GM18861 (cell line): ENCODE results near the gene FIGNL2.
"Not testable (repeated sequence)": the region's sequence is repeated elsewhere in the genome, so short reads cannot be mapped to it uniquely, and the experiment has no call there.

Experiments used
- ATAC-seq: cut with Tn5 transposase; IDR thresholded peaks from one replicate; pipeline ENCODE4 v1.9.1; 2021; ENCODE audit not compliant: unreplicated experiment

The FIGNL2 gene

DNA sequence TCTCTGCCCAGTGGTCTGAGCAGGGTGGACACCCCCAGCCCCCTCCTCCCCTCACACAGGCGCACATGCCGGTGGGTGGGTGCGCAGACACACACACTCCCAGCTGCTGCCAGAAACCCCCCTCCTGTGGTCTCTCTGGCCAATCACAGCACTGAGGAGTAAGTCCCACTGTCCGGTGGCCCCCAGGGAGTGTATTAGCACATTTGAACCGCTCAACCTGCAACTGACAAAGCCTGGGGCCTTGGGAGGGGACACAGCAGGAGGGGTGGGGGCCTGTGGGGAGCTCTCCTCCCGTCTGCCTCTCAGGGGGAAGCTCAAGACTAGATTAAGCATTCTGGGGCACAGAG is 11.7 kb downstream of the FIGNL2 start:
- ATAC-seq: no peak

GRCh38 chr12:51836041-51836826 is 12.3 kb downstream of the FIGNL2 start:
- ATAC-seq: no peak

DNA sequence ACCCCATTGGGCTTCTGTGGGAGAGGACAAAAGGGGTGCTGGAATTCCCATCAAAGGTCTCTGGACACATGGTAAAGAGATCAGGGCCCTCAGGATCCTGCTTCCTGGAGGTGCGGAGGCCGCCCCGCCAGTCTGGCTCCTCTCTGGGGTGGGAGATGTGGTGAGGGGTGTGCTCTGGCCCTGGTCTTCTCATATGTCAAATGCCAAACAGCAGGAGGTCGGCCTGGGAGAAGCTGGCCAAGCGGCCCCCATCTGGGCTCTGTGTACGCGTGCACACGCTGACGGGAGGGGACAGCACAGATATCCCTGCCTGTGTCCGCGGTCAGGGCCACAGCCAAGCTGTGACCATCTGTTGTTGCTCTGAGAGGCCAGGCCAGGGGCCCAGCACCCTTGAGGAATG is 14.1 kb downstream of the FIGNL2 start:
- ATAC-seq: no peak

- no peak for ATAC-seq
These were observed 14.9 kb downstream of the FIGNL2 start for GRCh38 chr12:51833448-51834227.

GRCh38 chr12:51832354-51833107 is 16.0 kb downstream of the FIGNL2 start:
- no peak for ATAC-seq

DNA sequence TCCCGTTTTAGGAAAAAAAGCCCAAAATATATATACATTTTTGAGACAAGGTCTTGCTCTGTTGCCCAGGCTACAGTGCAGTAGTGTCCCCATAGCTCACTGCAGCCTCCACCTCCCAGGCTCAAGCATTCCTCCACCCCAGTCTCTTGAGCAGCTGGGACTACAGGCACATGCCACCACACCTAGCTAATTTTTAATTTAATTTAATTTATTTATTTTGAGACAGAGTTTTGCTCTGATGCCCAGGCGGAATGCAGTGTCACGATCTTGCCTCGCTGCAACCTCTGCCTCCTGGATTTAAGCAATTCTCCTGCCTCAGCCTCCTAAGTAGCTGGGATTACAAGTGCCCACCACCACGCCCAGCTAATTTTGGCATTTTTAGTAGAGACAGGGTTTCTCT is 16.7 kb downstream of the FIGNL2 start:
- not testable (repeated sequence) for ATAC-seq

DNA sequence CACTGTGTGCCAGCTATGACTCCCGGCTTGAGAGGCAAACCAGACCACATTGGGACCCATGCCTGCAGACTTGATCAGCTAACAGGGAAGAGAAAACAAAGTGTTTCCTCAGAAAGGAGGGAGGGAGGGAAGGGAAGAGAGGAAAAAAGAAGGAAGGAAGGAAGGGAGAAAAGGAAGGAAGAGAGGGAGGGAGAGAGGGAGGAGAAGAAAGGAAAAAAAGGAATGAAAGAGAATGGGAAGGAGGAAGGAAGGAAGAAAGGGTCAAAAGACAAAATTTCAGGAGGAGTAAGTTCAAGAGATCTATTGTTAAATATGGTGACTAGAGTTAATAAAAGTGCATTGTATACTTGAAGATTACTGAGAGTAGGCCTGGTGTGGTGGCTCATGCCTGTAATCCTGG is 18.9 kb downstream of the FIGNL2 start:
- ATAC-seq: no peak

DNA sequence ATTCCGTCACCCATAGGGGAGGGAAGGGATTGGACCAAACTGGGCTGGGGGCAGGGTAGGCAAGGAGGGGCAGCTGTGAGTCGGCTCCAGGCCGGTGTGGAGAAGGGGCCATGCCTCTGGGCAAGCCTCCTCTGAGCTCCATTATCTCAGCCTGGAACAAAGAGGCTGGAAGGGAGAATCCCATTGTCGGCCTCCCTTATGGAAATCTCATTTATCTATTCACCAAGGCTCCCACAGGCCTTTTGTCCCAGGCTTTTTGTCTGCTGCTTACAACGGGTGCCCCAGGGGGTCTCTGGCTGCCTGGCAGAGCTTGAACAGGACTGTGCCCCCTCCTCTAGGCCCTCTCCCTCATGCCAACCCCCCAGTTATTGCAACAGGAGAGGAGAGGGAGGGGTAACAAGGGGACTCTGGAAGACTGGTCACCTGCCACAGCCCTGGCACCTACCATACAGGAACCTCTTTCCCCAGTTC is 19.5 kb downstream of the FIGNL2 start:
- ATAC-seq: no peak

GRCh38 chr12:51827925-51828818 is 20.3 kb downstream of the FIGNL2 start:
- no peak for ATAC-seq

DNA sequence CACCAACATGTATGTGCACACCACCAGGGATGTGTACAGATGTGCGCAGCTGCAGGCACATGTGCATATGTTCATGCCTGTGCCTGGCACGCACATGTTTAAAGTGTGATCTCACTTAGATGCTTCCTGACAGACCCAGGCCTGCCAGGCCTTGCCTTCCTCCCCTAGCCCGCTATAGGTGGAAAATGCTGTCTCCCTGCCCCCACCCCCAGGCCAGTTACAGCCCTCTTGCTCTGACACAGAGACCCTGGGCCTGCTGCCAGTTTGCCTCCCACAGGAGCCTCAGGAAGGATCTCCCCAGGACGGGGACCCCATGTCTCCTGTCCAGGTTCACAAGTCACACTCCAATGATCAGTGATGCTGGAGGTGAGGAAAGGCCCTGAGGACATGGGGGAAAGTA is 21.6 kb downstream of the FIGNL2 start:
- ATAC-seq: no peak

GRCh38 chr12:51825216-51825615 is 23.3 kb downstream of the FIGNL2 start:
- ATAC-seq: no peak

GRCh38 chr12:51823875-51824565 is 24.5 kb downstream of the FIGNL2 start:
- no peak for ATAC-seq

DNA sequence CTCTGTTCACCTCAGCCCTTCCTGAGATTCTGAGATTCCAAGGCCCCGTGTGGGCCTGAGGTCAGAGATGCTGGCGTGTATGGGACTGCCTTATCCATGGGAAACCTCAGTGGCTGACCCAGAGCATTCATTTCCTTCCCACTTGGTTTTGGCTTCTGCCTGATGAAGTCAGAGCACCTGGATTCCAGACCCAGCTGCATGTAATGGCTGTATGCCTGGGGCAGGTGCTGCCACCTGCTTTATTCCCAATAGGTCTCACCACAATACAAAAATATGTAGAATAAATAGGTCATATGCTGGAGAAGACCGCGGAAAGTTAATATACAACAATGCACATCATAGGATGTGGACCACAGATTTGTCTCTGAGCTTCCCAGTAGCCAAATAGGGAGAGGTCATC is 25.6 kb downstream of the FIGNL2 start:
- ATAC-seq: no peak

DNA sequence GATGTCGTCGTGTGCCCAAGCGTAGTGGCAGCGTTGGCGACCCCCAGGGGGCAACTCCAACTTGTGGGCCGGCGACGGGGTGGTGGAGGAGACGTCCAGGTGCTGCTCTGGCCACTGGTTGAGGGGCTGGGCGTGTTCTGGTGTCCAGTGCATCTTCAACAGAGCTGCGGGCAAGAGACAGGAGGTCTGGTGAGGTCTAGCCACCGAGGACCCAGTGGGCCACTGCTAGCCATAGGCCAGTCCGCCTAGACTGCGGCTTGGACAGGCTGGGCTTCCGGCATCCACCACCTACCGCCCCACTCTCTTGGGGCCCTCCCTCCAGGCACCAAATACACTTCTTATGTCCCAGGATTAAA is 26.3 kb downstream of the FIGNL2 start:
- ATAC-seq: no peak

DNA sequence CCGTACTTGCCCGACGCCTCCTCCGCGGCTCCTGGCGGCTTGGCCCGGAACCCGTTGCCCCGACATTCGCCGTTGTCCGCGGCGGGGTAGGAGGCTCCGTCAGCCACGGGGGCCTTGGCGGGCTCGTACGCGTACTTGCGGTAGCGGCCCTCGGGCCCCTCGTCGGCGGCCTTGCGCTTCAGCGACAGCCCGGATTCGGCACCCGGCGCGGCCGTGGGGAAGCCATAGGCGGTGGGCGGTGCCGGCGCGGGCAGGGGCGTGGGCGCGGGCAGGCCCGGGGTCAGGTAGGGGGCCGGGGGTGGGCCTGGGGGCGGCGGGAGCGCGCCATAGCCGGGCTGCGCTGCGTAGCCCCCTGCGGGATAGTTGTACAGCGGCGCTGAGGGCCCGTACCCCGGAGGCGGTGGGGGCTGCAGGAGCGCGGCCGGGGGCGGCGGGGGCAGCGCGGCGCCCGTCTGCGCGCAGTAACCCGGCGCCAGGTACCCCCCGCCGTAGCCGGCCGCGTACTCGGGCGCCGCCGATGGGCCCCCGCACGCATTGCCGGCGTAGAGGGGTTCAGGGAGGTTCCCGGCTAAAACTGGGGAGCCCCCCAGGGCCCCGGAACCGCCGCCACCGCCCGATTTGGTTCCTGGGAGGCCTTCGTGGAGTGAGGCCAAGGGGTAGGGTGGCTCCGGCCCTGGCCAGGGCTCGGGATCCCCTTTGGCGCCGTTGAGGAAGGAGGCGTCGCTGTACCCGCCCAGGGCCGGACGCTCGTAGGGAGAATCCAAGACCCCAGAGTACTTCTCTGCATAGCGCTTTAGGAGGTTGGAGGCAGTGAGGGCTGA is 26.9 kb downstream of the FIGNL2 start:
- ATAC-seq: no peak

DNA sequence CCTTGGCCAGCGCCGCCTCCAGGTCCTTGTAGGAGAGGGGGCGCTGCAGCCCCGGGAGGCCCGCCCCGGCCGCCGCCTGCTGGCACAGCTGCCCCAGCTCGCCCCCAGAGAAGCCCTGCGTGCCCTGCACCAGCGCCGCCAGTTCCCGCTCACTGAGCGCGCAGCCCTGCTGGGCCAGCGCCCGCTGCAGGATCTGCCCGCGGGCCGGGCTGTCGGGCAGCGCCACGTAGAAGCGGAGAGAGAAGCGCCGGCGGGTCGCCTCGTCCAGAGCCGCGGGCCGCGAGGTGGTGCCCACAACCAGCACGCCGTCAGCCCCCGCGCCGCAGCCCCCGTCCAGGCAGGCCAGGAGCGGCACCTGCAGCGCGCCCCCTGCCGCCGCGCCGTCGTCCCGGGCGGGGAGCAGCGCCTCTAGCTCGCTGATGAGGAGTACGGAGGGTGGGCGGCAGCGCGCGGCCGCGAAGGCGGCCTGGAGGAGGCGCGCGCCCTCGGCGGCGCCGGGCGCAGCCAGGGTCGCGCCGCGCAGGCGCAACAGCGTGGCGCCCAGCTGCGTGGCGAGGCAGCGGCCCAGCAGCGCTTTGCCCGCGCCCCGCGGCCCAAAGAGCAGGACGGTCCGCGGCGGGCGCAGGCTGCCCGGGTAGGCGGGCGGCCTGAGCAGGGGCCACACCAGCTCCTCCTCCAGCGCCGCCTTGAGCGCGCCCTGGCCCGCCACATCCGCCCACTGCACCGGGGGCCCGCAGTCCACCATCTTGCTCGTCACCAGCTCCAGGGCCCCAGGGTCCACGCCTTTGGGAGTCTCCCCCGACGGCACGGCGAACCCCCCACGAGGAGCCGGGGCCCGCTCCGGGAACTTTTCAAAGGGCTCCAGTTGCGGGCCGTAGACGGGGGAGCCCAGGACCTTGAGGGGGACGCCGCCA is 27.7 kb downstream of the FIGNL2 start:
- ATAC-seq: no peak

DNA sequence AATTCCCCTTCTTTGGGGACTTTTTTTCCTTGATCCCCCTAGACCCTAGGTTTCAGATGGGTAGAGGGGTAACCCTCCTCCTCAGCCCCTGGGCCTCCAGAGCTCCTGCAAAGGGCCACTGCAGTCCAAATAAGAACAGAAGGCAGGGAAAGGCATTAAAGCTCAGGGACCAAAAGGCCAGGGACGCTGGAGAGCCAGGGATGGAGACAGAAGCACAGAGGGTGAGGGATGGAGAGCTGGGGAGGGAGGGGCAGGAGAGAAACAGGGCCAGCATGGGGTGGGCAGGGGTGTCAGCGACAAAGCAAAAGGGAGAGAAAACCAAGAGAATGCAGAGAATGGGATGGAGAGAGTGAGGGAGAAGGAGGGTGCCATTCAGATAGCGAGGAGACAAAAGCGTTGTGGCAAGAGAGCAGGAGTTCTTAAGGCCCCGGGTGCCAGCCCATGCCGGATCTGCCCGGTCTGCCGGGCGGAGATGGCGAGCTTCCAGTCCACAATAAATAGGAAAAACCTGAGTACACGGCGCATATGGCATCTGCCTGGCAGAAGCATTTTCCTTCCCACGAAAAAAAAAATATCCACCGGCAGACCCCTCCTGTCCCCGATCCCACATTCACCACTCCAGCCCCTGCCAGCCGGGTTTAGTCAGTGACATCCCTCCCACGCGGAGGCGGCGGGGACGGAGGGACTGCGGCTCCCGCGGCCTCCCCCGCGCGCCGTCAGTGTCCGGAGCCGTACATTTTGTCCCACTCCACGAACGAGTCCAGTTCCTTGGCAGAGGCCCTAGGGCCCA is 28.6 kb downstream of the FIGNL2 start:
- no peak for ATAC-seq
